HG03280 (cell line): ENCODE results near the gene ELMO3.

Experiments used
- ATAC-seq: cut with Tn5 transposase; IDR thresholded peaks from one replicate; pipeline ENCODE4 v1.9.1; 2021; ENCODE audit warnings: mild to moderate bottlenecking, moderate library complexity; ENCODE audit not compliant: unreplicated experiment

ELMO3 gene

DNA sequence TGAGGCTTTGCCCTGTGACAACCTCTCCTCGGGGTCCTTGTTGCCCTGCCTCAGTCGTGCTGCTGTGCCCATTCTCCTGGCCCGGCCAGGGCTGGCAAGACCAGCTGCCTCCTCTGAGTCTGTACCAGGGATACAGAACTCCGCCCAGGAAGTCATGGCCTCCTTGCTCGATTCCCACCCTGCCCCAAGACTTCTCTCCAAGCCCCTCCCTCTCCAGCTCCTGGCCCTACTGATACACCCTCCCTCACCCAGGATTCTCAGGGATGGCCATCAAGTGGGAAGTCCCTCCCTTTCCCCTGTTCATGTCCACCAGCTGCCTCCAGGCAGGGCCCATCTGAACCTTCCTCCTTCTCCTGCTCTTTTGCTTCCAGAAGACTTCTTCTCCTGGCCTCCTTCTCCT lies 16.8 kb downstream of the ELMO3 start:
- ATAC-seq, result no peak

GRCh38 chr16:67216612-67217490 lies 17.9 kb downstream of the ELMO3 start:
- ATAC-seq, result no peak

- ATAC-seq, result no peak
Measured at GRCh38 chr16:67223992-67224391, 25.1 kb downstream of the ELMO3 start.

- ATAC-seq, result no peak
Measured at GRCh38 chr16:67226295-67226803, 27.4 kb downstream of the ELMO3 start.

GRCh38 chr16:67226804-67227566 lies 28.1 kb downstream of the ELMO3 start, which contains the start of gene TMEM208:
TSS of gene TMEM208 (plus strand) at chr16:67227130. CDS start at chr16:67227219, 89 bp downstream.
- ATAC-seq, result peak; percentile 93

GRCh38 chr16:67227567-67227921 lies 28.6 kb downstream of the ELMO3 start:
- no peak for ATAC-seq

- ATAC-seq, result no peak
Measured at GRCh38 chr16:67228034-67228785, 29.3 kb downstream of the ELMO3 start.

- no peak for ATAC-seq
Measured at GRCh38 chr16:67228905-67229304, 30.0 kb downstream of the ELMO3 start.

- no peak for ATAC-seq
Measured at GRCh38 chr16:67229906-67230808, 31.2 kb downstream of the ELMO3 start.

GRCh38 chr16:67230809-67231660 lies 32.1 kb downstream of the ELMO3 start:
- no peak for ATAC-seq

- no peak for ATAC-seq
Measured at GRCh38 chr16:67233596-67233995, 34.7 kb downstream of the ELMO3 start.

DNA sequence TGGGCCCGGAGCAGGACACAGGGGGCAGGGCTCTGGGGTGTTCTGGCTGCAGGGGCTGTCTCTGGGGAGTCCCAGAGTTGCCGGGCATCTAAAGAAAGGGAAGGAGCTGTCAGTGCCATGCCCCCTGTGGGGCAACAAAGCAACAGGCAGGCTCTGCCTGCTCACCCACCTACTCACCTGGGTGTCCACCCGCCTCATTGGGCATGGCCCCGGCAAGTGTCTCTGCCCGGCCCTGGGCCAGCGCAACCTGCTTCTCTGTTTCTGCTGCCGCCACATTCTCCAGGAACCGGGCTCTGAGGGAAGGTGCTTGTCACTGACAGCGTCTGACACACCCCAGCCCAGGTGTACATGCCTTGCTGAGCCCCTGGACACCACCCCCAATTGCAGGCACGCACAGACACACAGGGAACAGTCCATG lies 35.3 kb downstream of the ELMO3 start:
- ATAC-seq, result no peak

DNA sequence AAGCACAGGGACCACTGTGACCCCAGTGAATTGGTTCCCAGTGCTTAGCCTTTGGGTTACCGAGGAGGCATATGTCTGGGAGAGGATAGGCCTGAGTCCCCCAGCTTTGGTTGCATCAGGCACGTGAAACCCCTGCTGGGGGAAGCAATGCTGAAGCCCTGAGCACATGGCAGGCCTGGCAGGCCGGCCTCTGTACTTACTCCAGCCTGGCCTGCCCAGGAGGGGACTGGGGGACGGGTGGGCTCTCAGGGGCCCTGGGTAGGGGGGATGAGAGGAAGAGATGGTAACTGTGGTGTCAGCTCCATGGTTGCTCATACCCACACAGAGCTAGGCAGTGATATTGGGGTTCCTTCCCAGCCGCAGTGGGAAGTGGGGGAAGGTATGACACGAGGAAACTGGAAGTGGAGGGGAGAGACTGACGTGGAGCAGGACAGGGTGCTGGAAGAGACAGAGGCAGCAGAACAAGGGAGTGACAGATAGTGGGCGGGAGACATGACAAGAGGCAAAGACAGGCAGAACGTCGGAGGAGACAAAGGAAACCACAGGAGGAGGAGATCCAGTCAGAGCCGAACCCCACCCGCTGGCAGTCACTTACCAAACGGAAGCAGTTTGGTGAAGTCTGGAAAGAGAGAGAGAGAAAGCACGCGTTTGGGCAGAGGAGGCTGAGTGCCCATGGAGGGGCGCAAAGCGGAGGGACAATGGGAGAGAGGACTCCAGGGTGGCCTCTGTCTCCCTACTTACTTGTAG lies 37.1 kb downstream of the ELMO3 start:
- ATAC-seq, result no peak

GRCh38 chr16:67236563-67237395 lies 37.8 kb downstream of the ELMO3 start:
- ATAC-seq, result peak; percentile 47

DNA sequence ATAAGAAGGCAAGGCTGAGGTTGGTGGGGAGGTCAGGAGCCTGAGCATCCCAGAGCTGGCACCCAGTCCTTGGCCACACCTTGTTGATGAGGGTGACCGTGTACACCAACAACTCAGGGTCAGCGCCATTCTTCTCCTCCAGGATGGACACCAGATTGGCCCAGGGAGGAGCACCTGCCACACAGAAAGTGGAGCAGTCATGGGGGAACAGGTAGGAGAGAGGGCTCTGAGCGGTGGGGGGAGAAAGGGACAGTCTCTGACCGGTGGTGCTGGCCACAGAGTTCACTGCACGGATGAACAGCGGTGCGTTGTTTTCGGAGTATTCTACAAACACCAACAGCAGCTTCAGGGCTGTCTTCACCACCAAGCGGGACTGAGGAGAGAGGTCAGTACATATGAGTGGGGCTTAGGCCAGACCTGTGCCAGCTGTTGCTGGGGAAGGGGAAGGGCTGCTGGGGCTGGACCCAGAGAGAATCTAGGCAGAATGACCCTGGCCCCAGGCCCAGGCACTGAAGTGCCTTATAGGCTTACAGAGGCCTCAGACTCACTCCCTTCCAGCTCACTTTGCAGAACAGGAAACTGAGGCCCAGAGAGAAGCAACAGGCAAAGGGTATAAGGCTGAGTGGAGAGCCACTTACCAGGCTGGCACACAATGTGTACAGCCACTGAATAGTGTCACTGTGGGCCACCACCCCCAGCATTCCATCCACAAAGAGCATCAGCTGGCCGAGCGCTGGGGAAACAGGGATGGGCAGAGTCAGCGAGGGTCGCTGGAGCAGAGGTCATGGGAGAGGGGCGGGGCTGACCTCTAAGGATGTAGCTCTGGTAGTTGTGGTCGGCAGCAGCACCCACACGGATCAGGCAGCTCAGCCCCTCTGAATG lies 38.7 kb downstream of the ELMO3 start:
- ATAC-seq, result no peak

DNA sequence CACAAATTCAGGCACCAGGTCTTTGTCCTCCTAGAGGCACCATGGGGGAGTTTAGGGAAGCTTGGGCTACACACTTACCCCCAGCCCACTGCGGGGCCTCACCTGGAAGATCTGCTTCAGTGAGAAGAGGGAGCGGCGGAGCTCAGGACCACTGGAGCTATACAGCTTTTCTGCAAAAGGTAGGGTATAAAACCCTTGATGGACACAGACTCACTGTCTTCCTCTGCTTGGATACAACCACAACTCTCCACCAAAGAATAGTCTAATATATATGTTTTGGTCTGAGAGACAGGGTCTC lies 39.3 kb downstream of the ELMO3 start:
- ATAC-seq, result no peak
